Liver (tissue), 9 donors: ENCODE results near the gene ERBB4. TPM values are rescaled to one million over a fixed set of nuclear protein-coding genes. Genes with fewer than 3 reads are reported as not detected.

Experiments used
- DNase-seq: peaks from one replicate; pipeline ENCODE4 v3.0.0-alpha.2; 2017; ENCODE audit warnings: low spot score
- H3K27ac ChIP-seq, 2 donors: one replicate each; pipeline ENCODE4 v1.7.0; 2013; ENCODE audit warnings: inconsistent platforms in 2 of 2, low read length in 2 of 2, control low read depth in 1 of 2, low read depth in 1 of 2, mild to moderate bottlenecking in 1 of 2
- H3K27me3 ChIP-seq, 4 donors: one replicate each; pipeline versions ENCODE4 v1.6.1 to v1.7.0; 2013; ENCODE audit warnings: low read length in 3 of 4, inconsistent platforms in 1 of 4, mild to moderate bottlenecking in 1 of 4, moderate library complexity in 1 of 4; ENCODE audit not compliant: control insufficient read depth in 4 of 4, insufficient read depth in 4 of 4
- H3K36me3 ChIP-seq, 4 donors: one replicate each; pipeline versions ENCODE4 v1.6.1 to v1.7.0; 2013; ENCODE audit warnings: low read length in 3 of 4, mild to moderate bottlenecking in 3 of 4, low read depth in 1 of 4, moderate library complexity in 1 of 4; ENCODE audit not compliant: control insufficient read depth in 4 of 4, insufficient read depth in 3 of 4
- H3K4me1 ChIP-seq, 4 donors: one replicate each; pipeline versions ENCODE4 v1.6.1 to v1.7.0; 2013; ENCODE audit warnings: low read length in 3 of 4, mild to moderate bottlenecking in 3 of 4, moderate library complexity in 1 of 4; ENCODE audit not compliant: control insufficient read depth in 4 of 4, insufficient read depth in 4 of 4
- H3K4me3 ChIP-seq, 3 donors: one replicate each; pipeline versions ENCODE4 v1.6.1 to v1.7.0; 2013; ENCODE audit warnings: low read length in 3 of 3, control low read depth in 1 of 3, low read depth in 1 of 3, mild to moderate bottlenecking in 1 of 3
- H3K9ac ChIP-seq, 2 donors: one replicate each; pipeline ENCODE4 v1.7.0; 2013; ENCODE audit warnings: low read length in 2 of 2, mild to moderate bottlenecking in 2 of 2, moderate library complexity in 2 of 2, control low read depth in 1 of 2, low read depth in 1 of 2
- H3K9me3 ChIP-seq, 4 donors: one replicate each; pipeline versions ENCODE4 v1.6.1 to v1.7.0; 2013; ENCODE audit warnings: low read length in 3 of 4; ENCODE audit not compliant: control insufficient read depth in 4 of 4
- EGR1 ChIP-seq, 2 donors: IDR thresholded peaks; 2 replicates each; pipeline ENCODE4 v1.6.1; 2016 to 2018; ENCODE audit warnings: antibody characterized with exemption in 2 of 2, low read depth in 2 of 2
- GABPA ChIP-seq, 2 donors: IDR thresholded peaks in 1 of 2; conservative IDR thresholded peaks in 1 of 2; 2 replicates each; pipeline ENCODE4 v1.6.1; 2016; ENCODE audit warnings: antibody characterized with exemption in 2 of 2, mild to moderate bottlenecking in 1 of 2, moderate library complexity in 1 of 2
- HNF4A ChIP-seq, 2 donors: conservative IDR thresholded peaks; 2 replicates each; pipeline ENCODE4 v1.6.1; 2016; ENCODE audit warnings: antibody characterized with exemption in 2 of 2, mild to moderate bottlenecking in 2 of 2
- HNF4G ChIP-seq: IDR thresholded peaks from 2 replicates; pipeline ENCODE4 v1.6.1; 2016; ENCODE audit warnings: antibody characterized with exemption
- JUND ChIP-seq, 2 donors: IDR thresholded peaks; 2 replicates each; pipeline ENCODE4 v1.6.1; 2016; ENCODE audit warnings: antibody characterized with exemption in 2 of 2
- NR2F2 ChIP-seq: IDR thresholded peaks from 2 replicates; pipeline ENCODE4 v1.6.1; 2016; ENCODE audit warnings: antibody characterized with exemption
- RAD21 ChIP-seq, 2 donors: IDR thresholded peaks; 2 replicates each; pipeline ENCODE4 v1.6.1; 2016; ENCODE audit warnings: antibody characterized with exemption in 2 of 2, mild to moderate bottlenecking in 2 of 2
- SP1 ChIP-seq: IDR thresholded peaks from 2 replicates; pipeline ENCODE4 v1.6.1; 2018; ENCODE audit warnings: antibody characterized with exemption, mild to moderate bottlenecking
- TAF1 ChIP-seq: conservative IDR thresholded peaks from 2 replicates; pipeline ENCODE4 v1.6.1; 2016; ENCODE audit warnings: antibody characterized with exemption, mild to moderate bottlenecking
- YY1 ChIP-seq: IDR thresholded peaks from 2 replicates; pipeline ENCODE4 v1.6.1; 2016; ENCODE audit warnings: antibody characterized with exemption, mild to moderate bottlenecking
- WGBS: extraction: QIAGEN DNeasy Blood & Tissue Kit; methylation state at CpG from one replicate; pipeline ENCODE4 v1.1.7; 2013; 5-methylcytosine and 5-hydroxymethylcytosine counted together
- polyA plus RNA-seq, 2 donors: library from polyadenylated mRNA; stranded (reverse) in 1 of 2; unstranded in 1 of 2; fragments of 200-250 nt in 1 of 2; fragments of >200 nt in 1 of 2; fragmentation: Nextera tagmentation in 1 of 2; extraction: Ambion mirVana in 1 of 2; gene quantifications; one replicate each; pipeline versions ENCODE4 v1.2.1 to v1.2.3, GENCODE V29; 2013 to 2015
- total RNA-seq, 2 donors: library from RNA; depleted of rRNA; stranded (reverse); fragments of >200 nt; gene quantifications; one replicate each; pipeline ENCODE4 v1.2.3, GENCODE V29; 2014
- TF ChIP-seq, protein P1 (sequence below): IDR thresholded peaks from 2 replicates; pipeline ENCODE4 v1.6.1; 2016; ENCODE audit warnings: antibody characterized with exemption, mild to moderate bottlenecking
- TF ChIP-seq, protein P2 (sequence below): IDR thresholded peaks from 2 replicates; pipeline ENCODE4 v1.6.1; 2016; ENCODE audit warnings: antibody characterized with exemption
- TF ChIP-seq, protein P3 (sequence below): IDR thresholded peaks from 2 replicates; pipeline ENCODE4 v1.6.1; 2016; ENCODE audit warnings: antibody characterized with exemption
- TF ChIP-seq, protein P4 (sequence below): IDR thresholded peaks from 2 replicates; pipeline ENCODE4 v1.6.1; 2016; ENCODE audit warnings: antibody characterized with exemption
- TF ChIP-seq, protein P5 (sequence below): fragments of 150-350 bp; IDR thresholded peaks from 2 replicates; pipeline ENCODE4 v1.5.1; 2017; ENCODE audit warnings: improper control_type of control experiment, low read depth, low read length; ENCODE audit not compliant: missing input control
- donor health status: healthy.
- donor health status: healthy.
- donor health status: healthy.
- donor health status: healthy.
- donor health status: healthy.

ERBB4 gene
- total and polyA plus RNA-seq, 4 donors = 0.03 to 0.42 TPM; not detected in 2

DNA sequence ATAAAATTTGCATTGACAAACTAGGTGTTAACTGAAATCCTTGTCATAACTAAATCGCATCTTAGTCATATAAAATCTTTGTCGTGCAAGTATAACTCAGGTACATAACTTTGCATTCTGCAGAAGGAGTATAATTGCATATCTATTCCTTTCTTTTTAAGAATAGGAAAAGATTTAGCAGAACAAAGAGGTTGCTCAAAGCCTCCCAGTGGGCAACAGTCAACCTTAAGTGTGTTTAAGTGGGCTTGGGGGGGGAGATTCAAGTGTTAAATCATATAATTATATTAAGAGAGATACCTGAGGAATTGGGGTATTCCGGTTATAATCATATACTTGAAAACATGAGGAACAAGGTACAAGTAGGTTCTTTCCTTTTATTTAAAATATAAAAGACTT is 1068.9 kb downstream of the ERBB4 start:
- no peak for DNase-seq
- no peaks in the 10 kb centered on the region for H3K9me3 ChIP-seq
- TF ChIP-seq, protein P1, sequence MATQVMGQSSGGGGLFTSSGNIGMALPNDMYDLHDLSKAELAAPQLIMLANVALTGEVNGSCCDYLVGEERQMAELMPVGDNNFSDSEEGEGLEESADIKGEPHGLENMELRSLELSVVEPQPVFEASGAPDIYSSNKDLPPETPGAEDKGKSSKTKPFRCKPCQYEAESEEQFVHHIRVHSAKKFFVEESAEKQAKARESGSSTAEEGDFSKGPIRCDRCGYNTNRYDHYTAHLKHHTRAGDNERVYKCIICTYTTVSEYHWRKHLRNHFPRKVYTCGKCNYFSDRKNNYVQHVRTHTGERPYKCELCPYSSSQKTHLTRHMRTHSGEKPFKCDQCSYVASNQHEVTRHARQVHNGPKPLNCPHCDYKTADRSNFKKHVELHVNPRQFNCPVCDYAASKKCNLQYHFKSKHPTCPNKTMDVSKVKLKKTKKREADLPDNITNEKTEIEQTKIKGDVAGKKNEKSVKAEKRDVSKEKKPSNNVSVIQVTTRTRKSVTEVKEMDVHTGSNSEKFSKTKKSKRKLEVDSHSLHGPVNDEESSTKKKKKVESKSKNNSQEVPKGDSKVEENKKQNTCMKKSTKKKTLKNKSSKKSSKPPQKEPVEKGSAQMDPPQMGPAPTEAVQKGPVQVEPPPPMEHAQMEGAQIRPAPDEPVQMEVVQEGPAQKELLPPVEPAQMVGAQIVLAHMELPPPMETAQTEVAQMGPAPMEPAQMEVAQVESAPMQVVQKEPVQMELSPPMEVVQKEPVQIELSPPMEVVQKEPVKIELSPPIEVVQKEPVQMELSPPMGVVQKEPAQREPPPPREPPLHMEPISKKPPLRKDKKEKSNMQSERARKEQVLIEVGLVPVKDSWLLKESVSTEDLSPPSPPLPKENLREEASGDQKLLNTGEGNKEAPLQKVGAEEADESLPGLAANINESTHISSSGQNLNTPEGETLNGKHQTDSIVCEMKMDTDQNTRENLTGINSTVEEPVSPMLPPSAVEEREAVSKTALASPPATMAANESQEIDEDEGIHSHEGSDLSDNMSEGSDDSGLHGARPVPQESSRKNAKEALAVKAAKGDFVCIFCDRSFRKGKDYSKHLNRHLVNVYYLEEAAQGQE = no peak
- TF ChIP-seq RAD21 (IDR thresholded peaks at IDR 0.05) (no peak), GABPA (IDR thresholded peaks at IDR 0.05 in 1 of 2, conservative IDR thresholded peaks at IDR 0.05 in 1 of 2) (no peak), SP1 (no peak), NR2F2 (no peak), HNF4G (no peak), EGR1 (IDR thresholded peaks at IDR 0.05; ENCODE audit: low read depth in 2 of 2) (no peak), YY1 (no peak), HNF4A (conservative IDR thresholded peaks at IDR 0.05) (no peak), JUND (IDR thresholded peaks at IDR 0.05) (no peak), TAF1 (no peak)
- TF ChIP-seq, protein P2, sequence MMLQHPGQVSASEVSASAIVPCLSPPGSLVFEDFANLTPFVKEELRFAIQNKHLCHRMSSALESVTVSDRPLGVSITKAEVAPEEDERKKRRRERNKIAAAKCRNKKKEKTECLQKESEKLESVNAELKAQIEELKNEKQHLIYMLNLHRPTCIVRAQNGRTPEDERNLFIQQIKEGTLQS = no peak
- TF ChIP-seq, protein P3, sequence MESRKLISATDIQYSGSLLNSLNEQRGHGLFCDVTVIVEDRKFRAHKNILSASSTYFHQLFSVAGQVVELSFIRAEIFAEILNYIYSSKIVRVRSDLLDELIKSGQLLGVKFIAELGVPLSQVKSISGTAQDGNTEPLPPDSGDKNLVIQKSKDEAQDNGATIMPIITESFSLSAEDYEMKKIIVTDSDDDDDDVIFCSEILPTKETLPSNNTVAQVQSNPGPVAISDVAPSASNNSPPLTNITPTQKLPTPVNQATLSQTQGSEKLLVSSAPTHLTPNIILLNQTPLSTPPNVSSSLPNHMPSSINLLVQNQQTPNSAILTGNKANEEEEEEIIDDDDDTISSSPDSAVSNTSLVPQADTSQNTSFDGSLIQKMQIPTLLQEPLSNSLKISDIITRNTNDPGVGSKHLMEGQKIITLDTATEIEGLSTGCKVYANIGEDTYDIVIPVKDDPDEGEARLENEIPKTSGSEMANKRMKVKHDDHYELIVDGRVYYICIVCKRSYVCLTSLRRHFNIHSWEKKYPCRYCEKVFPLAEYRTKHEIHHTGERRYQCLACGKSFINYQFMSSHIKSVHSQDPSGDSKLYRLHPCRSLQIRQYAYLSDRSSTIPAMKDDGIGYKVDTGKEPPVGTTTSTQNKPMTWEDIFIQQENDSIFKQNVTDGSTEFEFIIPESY = no peak
- TF ChIP-seq, protein P4, sequence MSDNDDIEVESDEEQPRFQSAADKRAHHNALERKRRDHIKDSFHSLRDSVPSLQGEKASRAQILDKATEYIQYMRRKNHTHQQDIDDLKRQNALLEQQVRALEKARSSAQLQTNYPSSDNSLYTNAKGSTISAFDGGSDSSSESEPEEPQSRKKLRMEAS = no peak
- TF ChIP-seq, protein P5, sequence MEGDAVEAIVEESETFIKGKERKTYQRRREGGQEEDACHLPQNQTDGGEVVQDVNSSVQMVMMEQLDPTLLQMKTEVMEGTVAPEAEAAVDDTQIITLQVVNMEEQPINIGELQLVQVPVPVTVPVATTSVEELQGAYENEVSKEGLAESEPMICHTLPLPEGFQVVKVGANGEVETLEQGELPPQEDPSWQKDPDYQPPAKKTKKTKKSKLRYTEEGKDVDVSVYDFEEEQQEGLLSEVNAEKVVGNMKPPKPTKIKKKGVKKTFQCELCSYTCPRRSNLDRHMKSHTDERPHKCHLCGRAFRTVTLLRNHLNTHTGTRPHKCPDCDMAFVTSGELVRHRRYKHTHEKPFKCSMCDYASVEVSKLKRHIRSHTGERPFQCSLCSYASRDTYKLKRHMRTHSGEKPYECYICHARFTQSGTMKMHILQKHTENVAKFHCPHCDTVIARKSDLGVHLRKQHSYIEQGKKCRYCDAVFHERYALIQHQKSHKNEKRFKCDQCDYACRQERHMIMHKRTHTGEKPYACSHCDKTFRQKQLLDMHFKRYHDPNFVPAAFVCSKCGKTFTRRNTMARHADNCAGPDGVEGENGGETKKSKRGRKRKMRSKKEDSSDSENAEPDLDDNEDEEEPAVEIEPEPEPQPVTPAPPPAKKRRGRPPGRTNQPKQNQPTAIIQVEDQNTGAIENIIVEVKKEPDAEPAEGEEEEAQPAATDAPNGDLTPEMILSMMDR = no peak
- no peak overlapping the region for H3K27ac ChIP-seq
- peaks cover 0 to 2% (median 0%) of the 10 kb centered on the region in 4 donors for H3K27me3 ChIP-seq
- H3K4me3 ChIP-seq = no peak overlapping the region
- no peak overlapping the region for H3K9ac ChIP-seq
- no peaks in the 10 kb centered on the region for H3K36me3 ChIP-seq
- 69% methylated on average over 3 of the region's 3 CpGs for WGBS
- no peaks in the 10 kb centered on the region for H3K4me1 ChIP-seq
